H1 (cell line): ENCODE measurements around the gene TXLNG. TPM values are rescaled to one million over a fixed set of nuclear protein-coding genes. Genes with fewer than 3 reads are reported as not detected.

Source experiments
- CTCF ChIA-PET: fragments of 300-600 bp; sonication (Branson Sonifier 250); formaldehyde crosslinking; loops from one replicate; lab custom pipeline; 2021; ENCODE audit not compliant: partially characterized antibody; lab: Charles Lee
- POLR2A ChIA-PET: fragments of 300-600 bp; sonication (Branson Sonifier 250); formaldehyde crosslinking; loops from one replicate; lab custom pipeline; 2021; ENCODE audit warnings: inconsistent platforms; ENCODE audit not compliant: partially characterized antibody; lab: Charles Lee
- DNase-seq, 2 experiments: peaks; one replicate each; pipeline versions ENCODE4 v3.0.0 to v3.0.0-alpha.2; 2010 to 2022; ENCODE audit warnings: low spot score in 2 of 2, low read depth in 1 of 2, mixed read lengths in 1 of 2
- FAIRE-seq: peaks from 2 replicates; lab custom pipeline; 2011; peaks lifted over from hg19 to GRCh38; lab: Jason Lieb, UNC
- H2AFZ ChIP-seq: 2 replicates; pipeline ENCODE4 v1.8.1; 2012; ENCODE audit warnings: low read length, inconsistent platforms
- H2AK5ac ChIP-seq: 2 replicates; pipeline ENCODE4 v1.6.1; 2013; ENCODE audit warnings: low read depth, low read length
- H2BK120ac ChIP-seq: replicated peaks from 2 replicates; pipeline ENCODE3; 2013; ENCODE audit warnings: low read depth, low read length, inconsistent platforms
- H2BK12ac ChIP-seq: 2 replicates; pipeline ENCODE4 v1.6.1; 2013; ENCODE audit warnings: low read depth, low read length
- H2BK15ac ChIP-seq: 2 replicates; pipeline ENCODE4 v1.6.1; 2013; ENCODE audit warnings: low read length
- H2BK20ac ChIP-seq: 2 replicates; pipeline ENCODE4 v1.6.1; 2013; ENCODE audit warnings: low read length
- H2BK5ac ChIP-seq: 2 replicates; pipeline ENCODE4 v1.6.1; 2013; ENCODE audit warnings: low read depth, low read length
- H3K14ac ChIP-seq: 2 replicates; pipeline ENCODE4 v1.6.1; 2013; ENCODE audit warnings: inconsistent platforms; ENCODE audit not compliant: insufficient read length
- H3K18ac ChIP-seq: 2 replicates; pipeline ENCODE4 v1.6.1; 2013; ENCODE audit warnings: low read length; ENCODE audit errors: extremely low read depth
- H3K23ac ChIP-seq: 2 replicates; pipeline ENCODE4 v1.6.1; 2013; ENCODE audit warnings: inconsistent platforms; ENCODE audit not compliant: insufficient read length
- H3K23me2 ChIP-seq: 2 replicates; pipeline ENCODE4 v1.6.1; 2013; ENCODE audit warnings: low read depth, low read length
- H3K27ac ChIP-seq: 2 replicates; pipeline ENCODE4 v1.6.1; 2011; ENCODE audit warnings: low read depth, low read length, inconsistent platforms
- H3K27me3 ChIP-seq, 4 experiments: replicated peaks in 1 of 4; 1 replicate in 1 of 4; 2 replicates in 3 of 4; pipeline versions ENCODE4 v1.6.1 to v1.8.1; 2011 to 2013; ENCODE audit warnings: low read length in 3 of 4, mild to moderate bottlenecking in 3 of 4, inconsistent platforms in 2 of 4, mixed read lengths in 2 of 4, moderate library complexity in 1 of 4; ENCODE audit not compliant: control insufficient read depth in 3 of 4, insufficient read depth in 3 of 4; ENCODE audit errors: extremely low read depth in 1 of 4
- H3K36me3 ChIP-seq, 4 experiments: 2 replicates each; pipeline versions ENCODE4 v1.6.1 to v1.8.1; 2011 to 2013; ENCODE audit warnings: mild to moderate bottlenecking in 4 of 4, low read length in 3 of 4, moderate library complexity in 2 of 4, control low read depth in 1 of 4, inconsistent platforms in 1 of 4; ENCODE audit not compliant: insufficient read depth in 4 of 4, control insufficient read depth in 2 of 4
- H3K4ac ChIP-seq: replicated peaks from 2 replicates; pipeline ENCODE3; 2013; ENCODE audit warnings: low read length, low read depth, mixed read lengths, inconsistent platforms; ENCODE audit not compliant: insufficient read length
- H3K4me1 ChIP-seq, 4 experiments: replicated peaks in 1 of 4; 1 replicate in 1 of 4; 2 replicates in 3 of 4; pipeline versions ENCODE4 v1.6.1 to v1.8.1; 2011 to 2013; ENCODE audit warnings: low read length in 3 of 4, inconsistent platforms in 2 of 4, mixed read lengths in 1 of 4; ENCODE audit not compliant: insufficient read depth in 4 of 4, control insufficient read depth in 3 of 4
- H3K4me2 ChIP-seq, 2 experiments: 2 replicates each; pipeline versions ENCODE4 v1.6.1 to v1.8.1; 2011 to 2013; ENCODE audit warnings: low read depth in 2 of 2, low read length in 2 of 2, control low read depth in 1 of 2, inconsistent platforms in 1 of 2, mild to moderate bottlenecking in 1 of 2; ENCODE audit not compliant: insufficient read depth in 1 of 2
- H3K4me3 ChIP-seq, 4 experiments: fragments of 200-600, 300-600 bp in 1 of 4; sonication (generic), shearing (Covaris generic), sonication (Bioruptor Twin) in 1 of 4; 2 replicates each; pipeline versions ENCODE4 v1.5.1 to v1.8.1; 2011 to 2016; ENCODE audit warnings: low read length in 4 of 4, low read depth in 3 of 4, control low read depth in 2 of 4, inconsistent platforms in 2 of 4, mild to moderate bottlenecking in 2 of 4, mixed read lengths in 1 of 4, moderate library complexity in 1 of 4; ENCODE audit not compliant: insufficient read depth in 2 of 4; ENCODE audit errors: extremely low read depth in 1 of 4
- H3K56ac ChIP-seq: replicated peaks from 2 replicates; pipeline ENCODE3; 2013; ENCODE audit warnings: low read depth, mild to moderate bottlenecking, mixed read lengths, low read length, inconsistent platforms; ENCODE audit not compliant: insufficient read length
- H3K79me1 ChIP-seq: 2 replicates; pipeline ENCODE4 v1.6.1; 2013; ENCODE audit warnings: low read depth, low read length, control low read depth
- H3K79me2 ChIP-seq, 2 experiments: 2 replicates each; pipeline versions ENCODE4 v1.6.1 to v1.8.1; 2012 to 2013; ENCODE audit warnings: low read length in 2 of 2, mild to moderate bottlenecking in 2 of 2, inconsistent platforms in 1 of 2; ENCODE audit not compliant: insufficient read depth in 2 of 2, control insufficient read depth in 1 of 2
- H3K9ac ChIP-seq, 4 experiments: replicated peaks in 1 of 4; 1 replicate in 1 of 4; 2 replicates in 3 of 4; pipeline versions ENCODE4 v1.6.1 to v1.8.1; 2011 to 2013; ENCODE audit warnings: low read depth in 3 of 4, low read length in 3 of 4, control low read depth in 2 of 4, mild to moderate bottlenecking in 2 of 4, moderate library complexity in 2 of 4, inconsistent platforms in 1 of 4; ENCODE audit errors: extremely low read depth in 1 of 4
- H3K9me3 ChIP-seq, 2 experiments: 2 replicates each; pipeline versions ENCODE4 v1.6.1 to v1.8.1; 2012 to 2013; ENCODE audit warnings: mild to moderate bottlenecking in 2 of 2, moderate library complexity in 2 of 2, control low read depth in 1 of 2, inconsistent platforms in 1 of 2, low read depth in 1 of 2, low read length in 1 of 2, mixed read lengths in 1 of 2; ENCODE audit not compliant: insufficient read depth in 2 of 2
- H4K20me1 ChIP-seq, 2 experiments: replicated peaks in 1 of 2; 2 replicates each; pipeline versions ENCODE3 to v1.8.1; 2011 to 2013; ENCODE audit warnings: inconsistent platforms in 2 of 2, low read length in 2 of 2, mild to moderate bottlenecking in 1 of 2; ENCODE audit not compliant: insufficient read depth in 2 of 2, control insufficient read depth in 1 of 2
- H4K5ac ChIP-seq: 2 replicates; pipeline ENCODE4 v1.6.1; 2013; ENCODE audit warnings: low read length, low read depth, mixed read lengths, inconsistent platforms; ENCODE audit not compliant: insufficient read length
- H4K8ac ChIP-seq: 2 replicates; pipeline ENCODE4 v1.8.0; 2013; ENCODE audit warnings: mild to moderate bottlenecking, moderate library complexity, low read length, inconsistent platforms; ENCODE audit not compliant: insufficient read depth; ENCODE audit errors: extremely low read depth
- H4K91ac ChIP-seq: replicated peaks from 2 replicates; pipeline ENCODE3; 2013; ENCODE audit warnings: low read length, mixed read lengths, inconsistent platforms; ENCODE audit not compliant: insufficient read length
- CHD1 ChIP-seq: IDR thresholded peaks from 2 replicates; pipeline ENCODE4 v1.6.1; 2012; ENCODE audit warnings: low read depth, low read length, improper control_type of control experiment
- JUN ChIP-seq: IDR thresholded peaks from 2 replicates; pipeline ENCODE4 v1.6.1; 2011; ENCODE audit warnings: low read depth, mild to moderate bottlenecking, improper control_type of control experiment, low read length
- SIX5 ChIP-seq: IDR thresholded peaks from 2 replicates; pipeline ENCODE4 v1.6.1; 2011; ENCODE audit warnings: mild to moderate bottlenecking, low read depth, low read length
- SP2 ChIP-seq: IDR thresholded peaks from 2 replicates; pipeline ENCODE4 v1.6.1; 2012; ENCODE audit warnings: mild to moderate bottlenecking, low read length, inconsistent platforms
- TAF1 ChIP-seq: IDR thresholded peaks from 2 replicates; pipeline ENCODE4 v1.6.1; 2011; ENCODE audit warnings: mild to moderate bottlenecking, low read depth, low read length
- YY1 ChIP-seq: IDR thresholded peaks from 2 replicates; pipeline ENCODE4 v1.6.1; 2011; ENCODE audit warnings: low read depth, mild to moderate bottlenecking, low read length
- WGBS, 2 experiments: shearing (Covaris generic) in 1 of 2; methylation state at CpG; one replicate each; pipeline versions ENCODE4 v1.1.6 to v1.1.7; 2013 to 2015; ENCODE audit warnings: low lambda C conversion rate in 2 of 2, mixed read lengths in 2 of 2, inconsistent platforms in 1 of 2, low coverage in 1 of 2, missing lambda C conversion rate in 1 of 2; ENCODE audit not compliant: insufficient replicate concordance in 2 of 2, insufficient coverage in 1 of 2, insufficient read length in 1 of 2; ENCODE audit errors: extremely low coverage in 1 of 2, missing lambda C conversion rate in 1 of 2; 5-methylcytosine and 5-hydroxymethylcytosine counted together
- polyA plus RNA-seq, 7 experiments: library from polyadenylated mRNA; depleted of rRNA in 3 of 7; stranded (reverse) in 5 of 7; unstranded in 2 of 7; fragments of >200 nt in 5 of 7; fragments of 200-250 nt in 2 of 7; gene quantifications; 1 replicate in 5 of 7; 2 replicates in 1 of 7; 4 replicates in 1 of 7; pipeline versions ENCODE4 v1.2.1 to v1.2.3, GENCODE V29; 2011 to 2013; ENCODE audit warnings: missing spikeins in 2 of 7, mixed read lengths in 2 of 7
- total RNA-seq: library from RNA; stranded (reverse); fragmentation: NEBNext Ultra II Directional; extraction: Animal tissue kit (Norgen Biotek cat#: 25700); gene quantifications from 2 replicates; pipeline ENCODE4 v1.2.1, GENCODE V29; 2021
- TF ChIP-seq, protein P1 (sequence below): IDR thresholded peaks from 2 replicates; pipeline ENCODE4 v1.6.1; 2011; ENCODE audit warnings: low read depth, mild to moderate bottlenecking, low read length; ENCODE audit not compliant: insufficient read depth

Gene TXLNG
- total and polyA plus RNA-seq, 2 of the 8 experiments (the other 6 are each of a cell fraction or from before 2014, with no cell fraction given) = 32.9 to 42.9 TPM

GRCh38 chrX:16834806-16835205, 48.5 kb downstream of the TXLNG start:
- Histone ChIP-seq H2BK20ac (no peak overlapping the region), H4K8ac (no peak overlapping the region), H2AFZ (no peak overlapping the region), H2BK15ac (no peak overlapping the region), H3K4me2 (no peak overlapping the region), H3K18ac (no peak overlapping the region), H3K79me2 (no peaks in the 10 kb centered on the region), H3K79me1 (no peaks in the 10 kb centered on the region; the same call in 1 of the 2 replicates), H2BK120ac (no peak overlapping the region), H2BK5ac (no peak overlapping the region), H3K27ac (no peak overlapping the region), H3K9ac (no peak overlapping the region), H3K56ac (no peak overlapping the region), H3K4me3 (no peak overlapping the region), H3K23me2 (no peaks in the 10 kb centered on the region; the same call in 1 of the 2 replicates), H2BK12ac (no peak overlapping the region), H3K9me3 (no peaks in the 10 kb centered on the region), H4K5ac (no peak overlapping the region), H2AK5ac (no peak overlapping the region), H3K4me1 (peaks cover 0 to 3% (median 0%) of the 10 kb centered on the region in 4 experiments; a peak in 2 of 7 replicates), H3K14ac (no peak overlapping the region), H3K36me3 (peaks cover 7 to 65% (median 25%) of the 10 kb centered on the region in 4 experiments)
- DNase-seq (no peak), FAIRE-seq (no peak)
- 89% methylated on average over 6 of the region's 6 CpGs; no CpG with 5 or more reads in 1 of the 2 experiments for WGBS, 2 experiments
- CTCF ChIA-PET = interaction anchor here (1.2 kb wide), 1 partner anchor 11 kb away, joined by 3 read pairs; no protein-coding TSS in a partner anchor
- TF ChIP-seq TAF1 (no peak), SIX5 (no peak), YY1 (no peak), SP2 (no peak), CHD1 (no peak), JUN (no peak)
- TF ChIP-seq, protein P1, sequence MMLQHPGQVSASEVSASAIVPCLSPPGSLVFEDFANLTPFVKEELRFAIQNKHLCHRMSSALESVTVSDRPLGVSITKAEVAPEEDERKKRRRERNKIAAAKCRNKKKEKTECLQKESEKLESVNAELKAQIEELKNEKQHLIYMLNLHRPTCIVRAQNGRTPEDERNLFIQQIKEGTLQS = no peak
- TF ChIP-seq, all 59 proteins: peak for 0
- H3K4ac ChIP-seq = no peak overlapping the region
- H3K23ac ChIP-seq = no peak overlapping the region
- no peaks in the 10 kb centered on the region for H4K20me1 ChIP-seq
- H3K27me3 ChIP-seq = no peaks in the 10 kb centered on the region
- H4K91ac ChIP-seq = no peak overlapping the region
- POLR2A ChIA-PET = no interaction called here
